GM19239 (cell line): ENCODE measurements around the gene KCP.
A peak's percentile ranks its signal among the peaks of the same experiment; 100 is the strongest.

Experiments
- DNase-seq: peaks from one replicate; pipeline ENCODE4 v3.0.0; 2011; ENCODE audit warnings: low spot score; ENCODE audit not compliant: insufficient read length
- FAIRE-seq: peaks from 2 replicates; lab custom pipeline; 2011; peaks lifted over from hg19 to GRCh38; lab: Jason Lieb, UNC

Gene KCP

GRCh38 chr7:128862571-128863432, 47.7 kb downstream of the KCP start, which contains the start of gene ATP6V1F:
Gene ATP6V1F, plus strand, starts transcription at chr7:128862856. Its CDS starts 49 bp downstream, at chr7:128862905.
- peak; percentile 99 for FAIRE-seq
- DNase-seq, result peak; percentile 98

DNA sequence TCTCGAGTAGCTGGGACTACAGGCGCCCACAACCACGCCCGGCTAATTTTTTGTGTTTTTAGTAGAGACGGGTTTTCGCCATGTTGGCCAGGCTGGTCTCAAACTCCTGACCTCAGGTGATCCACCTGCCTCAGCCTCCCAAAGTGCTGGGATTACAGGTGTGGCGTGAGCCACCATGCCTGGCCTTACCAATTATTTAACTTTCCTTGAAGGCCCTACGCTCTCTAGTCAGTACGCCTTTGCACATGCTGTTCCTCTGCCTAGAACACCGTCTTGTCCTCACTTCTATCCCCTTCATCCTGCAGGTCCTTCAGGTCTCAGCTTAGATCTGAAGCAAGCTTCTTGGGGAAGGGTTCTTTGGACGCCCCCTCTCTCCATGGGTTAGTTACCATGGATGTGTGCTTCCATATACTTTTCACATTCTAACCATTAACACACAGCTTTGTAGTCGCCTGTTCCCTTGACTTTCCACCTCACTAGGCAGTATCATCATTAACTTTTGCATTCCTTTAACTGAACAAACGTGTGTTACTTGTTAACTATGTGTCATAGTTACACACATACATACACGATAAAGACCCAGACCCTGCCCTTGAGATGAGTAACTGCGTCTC, 48.4 kb downstream of the KCP start:
- DNase-seq (no peak), FAIRE-seq (no peak)

DNA sequence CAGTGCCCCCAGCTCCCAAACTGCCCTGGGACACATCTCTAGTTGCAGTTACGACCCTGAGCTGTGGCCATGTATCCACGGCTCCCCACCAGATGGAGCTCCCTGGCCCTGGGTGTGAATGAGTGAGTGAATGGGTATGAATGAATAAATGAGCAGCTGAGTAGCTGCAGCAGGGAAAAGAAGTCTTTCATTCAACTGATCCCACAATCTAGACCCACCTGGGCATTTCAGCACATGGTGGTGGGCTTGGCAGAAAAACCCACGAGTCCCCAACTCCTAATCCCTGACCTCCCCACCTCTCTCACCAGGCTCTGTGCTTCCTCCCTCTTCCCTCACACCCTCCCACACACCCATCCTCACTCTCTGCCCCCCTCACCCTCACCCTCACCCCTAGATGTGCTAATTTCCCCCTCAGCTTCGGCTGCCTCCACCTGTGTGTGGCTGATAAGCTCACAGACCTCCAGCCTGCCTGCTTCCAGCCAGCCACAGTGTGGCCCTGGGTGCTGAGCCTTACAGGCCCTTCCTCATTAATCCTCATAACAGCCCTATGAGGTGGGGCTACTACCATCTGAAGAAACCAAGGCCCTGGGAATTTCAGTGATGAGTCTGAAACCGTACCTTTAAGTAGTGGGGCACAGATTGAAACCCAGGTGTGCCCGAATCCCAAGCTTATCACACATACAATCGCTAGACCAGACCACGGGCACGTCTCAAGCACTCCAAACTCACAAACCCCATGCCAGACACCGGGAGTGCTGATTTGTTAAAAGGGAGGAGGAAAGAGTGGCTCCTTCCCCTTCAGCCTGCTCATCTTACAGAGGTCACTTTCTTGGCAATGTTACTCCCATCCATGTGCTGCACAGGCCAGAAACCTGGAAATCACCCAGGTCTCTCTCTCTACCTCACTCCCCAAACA, 50.1 kb downstream of the KCP start:
- FAIRE-seq (no peak), DNase-seq (no peak)

- DNase-seq, result no peak
- no peak for FAIRE-seq
Measured at GRCh38 chr7:128859232-128860157, 51.0 kb downstream of the KCP start.

GRCh38 chr7:128858380-128859231, 51.9 kb downstream of the KCP start:
- FAIRE-seq (no peak), DNase-seq (no peak)

GRCh38 chr7:128856001-128856718, 54.3 kb downstream of the KCP start:
- FAIRE-seq (no peak), DNase-seq (no peak)

DNA sequence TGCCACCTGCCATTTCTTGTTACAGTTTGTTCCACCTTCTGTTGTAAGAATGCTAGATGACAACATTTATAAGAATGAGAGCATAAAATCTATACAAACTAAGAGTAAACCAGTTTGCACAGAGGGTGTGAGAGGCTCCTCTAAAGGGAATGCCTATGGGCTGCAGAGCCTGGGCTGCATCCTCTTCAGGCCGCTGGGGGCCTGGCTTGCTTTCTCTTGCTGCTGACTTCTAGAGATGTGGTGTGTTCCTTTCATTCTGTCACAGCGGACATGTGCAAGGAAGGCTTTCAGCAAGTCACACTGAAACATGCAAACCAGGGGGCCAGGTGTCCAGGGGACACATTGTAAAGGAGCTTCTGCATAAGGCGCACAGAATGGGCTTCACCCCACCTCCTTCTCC, 55.0 kb downstream of the KCP start:
- FAIRE-seq, result no peak
- no peak for DNase-seq

GRCh38 chr7:128854396-128854795, 56.1 kb downstream of the KCP start:
- DNase-seq (no peak), FAIRE-seq (no peak)

- no peak for DNase-seq
- no peak for FAIRE-seq
Measured at GRCh38 chr7:128853799-128854198, 56.7 kb downstream of the KCP start.

DNA sequence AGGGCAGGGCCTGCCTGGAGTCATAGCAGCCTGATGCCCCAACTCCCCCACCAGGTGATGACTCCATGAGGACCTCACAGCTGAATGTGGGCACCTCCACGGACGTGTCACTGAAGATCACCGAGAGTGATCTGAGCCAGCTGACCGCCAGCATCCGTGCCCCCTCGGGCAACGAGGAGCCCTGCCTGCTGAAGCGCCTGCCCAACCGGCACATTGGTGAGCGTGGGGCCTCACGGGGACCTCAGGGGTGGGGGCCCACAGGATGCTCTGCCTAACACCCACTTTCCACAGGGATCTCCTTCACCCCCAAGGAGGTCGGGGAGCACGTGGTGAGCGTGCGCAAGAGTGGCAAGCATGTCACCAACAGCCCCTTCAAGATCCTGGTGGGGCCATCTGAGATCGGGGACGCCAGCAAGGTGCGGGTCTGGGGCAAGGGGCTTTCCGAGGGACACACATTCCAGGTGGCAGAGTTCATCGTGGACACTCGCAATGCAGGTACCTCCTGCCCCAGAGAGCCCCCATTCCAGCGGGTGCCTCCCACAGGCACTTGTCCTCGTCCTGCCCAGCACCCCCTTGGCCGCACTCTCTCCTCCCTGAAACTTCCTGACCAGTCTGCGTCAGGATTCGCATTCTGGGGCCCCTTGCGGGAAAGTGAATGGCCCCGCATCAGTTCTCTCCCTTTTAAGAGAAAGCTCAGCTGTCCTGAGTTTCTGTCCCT, 57.8 kb downstream of the KCP start:
- no peak for FAIRE-seq
- no peak for DNase-seq

GRCh38 chr7:128849804-128850490, 60.6 kb downstream of the KCP start:
- DNase-seq (no peak), FAIRE-seq (no peak)

- FAIRE-seq (no peak), DNase-seq (no peak)
Measured at GRCh38 chr7:128849156-128849515, 61.4 kb downstream of the KCP start.

- DNase-seq (no peak), FAIRE-seq (no peak)
Measured at GRCh38 chr7:128848289-128849155, 62.0 kb downstream of the KCP start.

GRCh38 chr7:128847721-128848211, 62.7 kb downstream of the KCP start:
- DNase-seq, result no peak
- no peak for FAIRE-seq

GRCh38 chr7:128846781-128847444, 63.6 kb downstream of the KCP start:
- no peak for FAIRE-seq
- DNase-seq, result no peak
